A549 (cell line): ENCODE results near the gene PDE10A. TPM values are rescaled to one million over a fixed set of nuclear protein-coding genes. Genes with fewer than 3 reads are reported as not detected.

ENCODE experiments used
- ATAC-seq, 2 experiments: fragments of 200-7000 bp in 1 of 2; fragments of >200 bp in 1 of 2; cut with Nextera tagmentation in 1 of 2; cut with Tn5 transposase in 1 of 2; 3 replicates each; pipeline versions ENCODE4 v1.8.0 to v1.9.1; 2018 to 2020; ENCODE audit warnings: mild to moderate bottlenecking in 1 of 2, moderate library complexity in 1 of 2
- CTCF ChIA-PET: fragments of 300-600 bp; sonication (Branson Sonifier 250); formaldehyde crosslinking; extraction: SDS; loops from one replicate; lab custom pipeline; 2021; ENCODE audit warnings: antibody characterized with exemption, inconsistent platforms; lab: Yijun Ruan, JAX
- POLR2A ChIA-PET: fragments of 350-600 bp; formaldehyde crosslinking; extraction: SDS; loops from one replicate; lab custom pipeline; 2021; ENCODE audit warnings: antibody characterized with exemption, inconsistent platforms; lab: Yijun Ruan, JAX
- DNase-seq, 2 experiments: peaks; one replicate each; pipeline versions ENCODE4 v3.0.0 to v3.0.0-alpha.2; 2011 to 2016; ENCODE audit warnings: low read depth in 1 of 2, low spot score in 1 of 2
- FAIRE-seq: peaks from 2 replicates; lab custom pipeline; 2011; peaks lifted over from hg19 to GRCh38; lab: Jason Lieb, UNC
- H3K27ac ChIP-seq, 2 experiments: fragments of >200 bp; sonication (Bioruptor Twin); formaldehyde crosslinking; 3 replicates each; pipeline ENCODE4 v1.5.1; 2016 to 2017
- H3K4me1 ChIP-seq: fragments of >200 bp; sonication (Bioruptor Twin); formaldehyde crosslinking; 3 replicates; pipeline ENCODE4 v1.6.1; 2016
- H3K4me2 ChIP-seq: fragments of >200 bp; sonication (Bioruptor Twin); formaldehyde crosslinking; 3 replicates; pipeline ENCODE4 v1.6.1; 2016
- H3K4me3 ChIP-seq: fragments of >200 bp; sonication (Bioruptor Twin); formaldehyde crosslinking; 3 replicates; pipeline ENCODE4 v1.5.1; 2016
- H3K9me3 ChIP-seq: fragments of >200 bp; sonication (Bioruptor Twin); formaldehyde crosslinking; 3 replicates; pipeline ENCODE4 v1.6.1; 2016
- BCL3 ChIP-seq: fragments of >200 bp; sonication (Bioruptor Twin); formaldehyde crosslinking; IDR thresholded peaks from 3 replicates; pipeline ENCODE4 v1.6.1; 2016
- EHF ChIP-seq: fragments of 250-450 bp; sonication (Bioruptor Pico); IDR thresholded peaks from 2 replicates; pipeline ENCODE4 v1.5.0; 2020; ENCODE audit warnings: mild to moderate bottlenecking
- EHMT2 ChIP-seq: fragments of 200-600 bp; sonication (generic); IDR thresholded peaks from 2 replicates; pipeline ENCODE4 v1.6.1; 2016; ENCODE audit warnings: antibody characterized with exemption, low read depth, mild to moderate bottlenecking, moderate library complexity
- ELK1 ChIP-seq: fragments of 150-350 bp; IDR thresholded peaks from 2 replicates; pipeline ENCODE4 v1.6.1; 2014; ENCODE audit warnings: low read depth, mild to moderate bottlenecking, low read length
- EP300 ChIP-seq, 2 experiments: fragments of >200 bp; sonication (Bioruptor Twin); formaldehyde crosslinking; IDR thresholded peaks; 2 replicates in 1 of 2; 3 replicates in 1 of 2; pipeline ENCODE4 v1.6.1; 2016 to 2017
- FOSB ChIP-seq: fragments of 250-450 bp; sonication (Bioruptor Pico); IDR thresholded peaks from 2 replicates; pipeline ENCODE4 v1.5.0; 2020; ENCODE audit warnings: mild to moderate bottlenecking, moderate library complexity
- FOSL2 ChIP-seq, 2 experiments: fragments of 450-650 bp in 1 of 2; fragments of >200 bp in 1 of 2; sonication (Bioruptor Twin) in 1 of 2; formaldehyde crosslinking; IDR thresholded peaks; 2 replicates each; pipeline versions ENCODE4 v1.5.0 to v1.6.1; 2016 to 2020; ENCODE audit warnings: mild to moderate bottlenecking in 1 of 2, moderate library complexity in 1 of 2
- FOXS1 ChIP-seq: fragments of 250-450 bp; sonication (Bioruptor Pico); IDR thresholded peaks from 2 replicates; pipeline ENCODE4 v1.5.0; 2020; ENCODE audit warnings: mild to moderate bottlenecking, moderate library complexity
- HDAC2 ChIP-seq: fragments of 200-600 bp; sonication (generic); IDR thresholded peaks from 2 replicates; pipeline ENCODE4 v1.6.1; 2016
- HEYL ChIP-seq: fragments of 250-450 bp; sonication (Bioruptor Pico); IDR thresholded peaks from 2 replicates; pipeline ENCODE4 v1.8.0; 2021; ENCODE audit warnings: mild to moderate bottlenecking, moderate library complexity
- HOXA7 ChIP-seq: fragments of 250-450 bp; sonication (Bioruptor Pico); IDR thresholded peaks from 2 replicates; pipeline ENCODE4 v1.5.0; 2020; ENCODE audit warnings: mild to moderate bottlenecking, moderate library complexity
- JUNB ChIP-seq: fragments of >200 bp; sonication (Bioruptor Twin); formaldehyde crosslinking; IDR thresholded peaks from 2 replicates; pipeline ENCODE4 v1.6.1; 2016
- KDM1A ChIP-seq: fragments of 200-600 bp; sonication (generic); IDR thresholded peaks from 2 replicates; pipeline ENCODE4 v1.6.1; 2016; ENCODE audit warnings: low read depth, mild to moderate bottlenecking
- MAFK ChIP-seq: fragments of 450-650 bp; IDR thresholded peaks from 2 replicates; pipeline ENCODE4 v1.6.1; 2014; ENCODE audit not compliant: partially characterized antibody
- MAZ ChIP-seq: fragments of 150-350 bp; IDR thresholded peaks from 2 replicates; pipeline ENCODE4 v1.6.1; 2014; ENCODE audit warnings: antibody characterized with exemption, low read depth, low read length, borderline replicate concordance
- NFE2L2 ChIP-seq: fragments of 150-350 bp; conservative IDR thresholded peaks from 2 replicates; pipeline ENCODE4 v1.6.1; 2014; ENCODE audit warnings: low read length
- NPAS2 ChIP-seq: fragments of 250-450 bp; sonication (Bioruptor Pico); IDR thresholded peaks from 2 replicates; pipeline ENCODE4 v1.8.0; 2022; ENCODE audit warnings: mild to moderate bottlenecking, moderate library complexity, borderline replicate concordance
- PBX3 ChIP-seq: IDR thresholded peaks from 2 replicates; pipeline ENCODE4 v1.6.1; 2012
- POLR2AphosphoS2 ChIP-seq: conservative IDR thresholded peaks from 2 replicates; pipeline ENCODE4 v1.6.1; 2012; ENCODE audit warnings: low read length, improper control_type of control experiment, inconsistent platforms
- RCOR1 ChIP-seq: fragments of 150-350 bp; IDR thresholded peaks from 2 replicates; pipeline ENCODE4 v1.6.1; 2014; ENCODE audit warnings: antibody characterized with exemption, low read length, low read depth
- RFX5 ChIP-seq: fragments of 450-650 bp; IDR thresholded peaks from 2 replicates; pipeline ENCODE4 v1.7.1; 2014; ENCODE audit warnings: antibody characterized with exemption, mild to moderate bottlenecking, moderate library complexity
- TP53 ChIP-seq: fragments of 250-450 bp; sonication (Bioruptor Pico); IDR thresholded peaks from 2 replicates; pipeline ENCODE4 v1.5.0; 2021; ENCODE audit warnings: mild to moderate bottlenecking, moderate library complexity
- ZNF302 ChIP-seq: fragments of 250-450 bp; sonication (Bioruptor Pico); IDR thresholded peaks from 2 replicates; pipeline ENCODE4 v1.9.0; 2021; ENCODE audit warnings: inconsistent platforms, mild to moderate bottlenecking, moderate library complexity
- ZSCAN20 ChIP-seq: fragments of 250-450 bp; sonication (Bioruptor Pico); IDR thresholded peaks from 2 replicates; pipeline ENCODE4 v1.8.0; 2022; ENCODE audit warnings: mild to moderate bottlenecking, moderate library complexity
- WGBS: methylation state at CpG from one replicate; pipeline ENCODE4 v1.1.6; 2017; ENCODE audit errors: missing lambda C conversion rate; 5-methylcytosine and 5-hydroxymethylcytosine counted together
- polyA plus RNA-seq, 4 experiments: library from polyadenylated mRNA; depleted of rRNA in 3 of 4; stranded (reverse); fragments of >200 nt; fragmentation: RNase III in 1 of 4; extraction: RNeasy Plus Mini Kit Qiagen cat#74134 plus additional on column Dnase treatment in 1 of 4; gene quantifications; 2 replicates in 3 of 4; 3 replicates in 1 of 4; pipeline ENCODE4 v1.2.3, GENCODE V29; 2011 to 2017
- TF ChIP-seq, protein P1 (sequence below): fragments of 250-450 bp; sonication (Bioruptor Pico); IDR thresholded peaks from 2 replicates; pipeline ENCODE4 v1.5.0; 2020; ENCODE audit warnings: low read depth, mild to moderate bottlenecking, moderate library complexity
- TF ChIP-seq, protein P2 (sequence below): fragments of >200 bp; sonication (Bioruptor Twin); formaldehyde crosslinking; IDR thresholded peaks from 3 replicates; pipeline ENCODE4 v1.5.1; 2016
- TF ChIP-seq, protein P3 (sequence below): fragments of 450-650 bp; IDR thresholded peaks from 2 replicates; pipeline ENCODE4 v1.6.1; 2014; ENCODE audit warnings: antibody characterized with exemption

PDE10A gene
- polyA plus RNA-seq, 2 of the 4 experiments (the other 2 are of a cell fraction) = 44.9 to 92.5 TPM

DNA sequence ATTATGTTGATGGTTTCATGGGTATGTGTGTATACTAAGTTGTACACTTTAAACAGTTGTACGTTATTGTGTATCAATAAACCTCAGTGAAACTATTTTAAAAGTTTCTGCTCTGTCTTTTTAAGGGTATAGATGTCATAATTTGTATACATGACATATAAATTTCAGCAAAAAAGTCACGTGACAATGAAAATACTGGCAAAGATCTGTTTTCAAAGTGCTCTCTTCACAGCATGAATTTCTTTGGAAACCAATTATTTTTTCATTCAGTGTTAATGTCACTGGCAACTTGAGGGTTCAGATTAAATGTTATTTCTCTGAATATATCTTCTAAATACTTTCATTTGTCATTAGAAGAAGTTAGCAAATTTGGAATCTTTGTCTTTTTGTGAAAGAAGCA, 261.9 kb downstream of the PDE10A start:
- ChIA-PET POLR2A (no interaction called here), CTCF (no interaction called here)
- Histone ChIP-seq H3K4me2 (no peak overlapping the region), H3K4me1 (no peaks in the 10 kb centered on the region), H3K27ac (no peak overlapping the region), H3K9me3 (no peaks in the 10 kb centered on the region), H3K4me3 (no peak overlapping the region)
- no peak for FAIRE-seq
- no peak for DNase-seq
- 83% methylated on average over 2 of the region's 2 CpGs for WGBS
- no peak for ATAC-seq
- TF ChIP-seq KDM1A (no peak), EHF (CRISPR knock-in tag) (no peak), PBX3 (no peak), ZSCAN20 (no peak), EHMT2 (no peak), FOSL2 (IDR thresholded peaks at IDR 0.05) (no peak), FOSL2 (CRISPR knock-in tag; IDR thresholded peaks at IDR 0.05) (no peak), TP53 (CRISPR knock-in tag) (no peak), HDAC2 (no peak), NFE2L2 (no peak), EP300 (IDR thresholded peaks at IDR 0.05) (no peak), RCOR1 (no peak), RFX5 (no peak), FOSB (no peak), HOXA7 (CRISPR knock-in tag) (no peak), POLR2AphosphoS2 (no peak), HEYL (CRISPR knock-in tag) (no peak), ZNF302 (CRISPR knock-in tag) (no peak), JUNB (no peak)
- TF ChIP-seq, protein P1, sequence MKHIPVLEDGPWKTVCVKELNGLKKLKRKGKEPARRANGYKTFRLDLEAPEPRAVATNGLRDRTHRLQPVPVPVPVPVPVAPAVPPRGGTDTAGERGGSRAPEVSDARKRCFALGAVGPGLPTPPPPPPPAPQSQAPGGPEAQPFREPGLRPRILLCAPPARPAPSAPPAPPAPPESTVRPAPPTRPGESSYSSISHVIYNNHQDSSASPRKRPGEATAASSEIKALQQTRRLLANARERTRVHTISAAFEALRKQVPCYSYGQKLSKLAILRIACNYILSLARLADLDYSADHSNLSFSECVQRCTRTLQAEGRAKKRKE = no peak

DNA sequence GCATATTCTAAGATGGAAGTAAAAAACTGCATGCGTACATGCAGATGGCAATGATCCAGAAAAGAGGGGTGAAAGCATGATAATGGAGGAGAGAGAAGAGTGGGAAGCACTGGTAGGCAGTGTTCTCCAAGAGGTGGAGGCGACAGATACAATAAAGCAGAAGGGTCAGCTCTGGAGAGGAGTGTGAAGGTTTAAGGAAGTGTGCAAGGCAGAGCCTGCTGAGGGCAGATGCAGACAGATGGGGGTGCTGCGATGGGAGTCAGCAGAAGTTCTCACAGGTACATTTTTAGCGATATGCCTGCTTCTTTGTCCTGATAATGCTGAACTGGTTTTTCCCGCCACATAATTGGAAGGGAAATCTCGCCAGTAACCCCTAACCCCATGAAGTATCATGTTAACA, 272.6 kb downstream of the PDE10A start:
- no peak for DNase-seq
- ChIA-PET POLR2A (no interaction called here), CTCF (no interaction called here)
- 94% methylated on average over 6 of the region's 6 CpGs for WGBS
- Histone ChIP-seq H3K4me1 (no peaks in the 10 kb centered on the region), H3K4me3 (no peak overlapping the region), H3K9me3 (no peaks in the 10 kb centered on the region), H3K27ac (no peak overlapping the region), H3K4me2 (no peak overlapping the region)
- TF ChIP-seq KDM1A = no peak
- TF ChIP-seq ELK1 = no peak
- TF ChIP-seq RCOR1 = no peak
- no peak for TF ChIP-seq FOXS1 (CRISPR knock-in tag)
- TF ChIP-seq MAFK = no peak
- TF ChIP-seq MAZ = no peak
- TF ChIP-seq NPAS2 (CRISPR knock-in tag) = no peak
- TF ChIP-seq, protein P2, sequence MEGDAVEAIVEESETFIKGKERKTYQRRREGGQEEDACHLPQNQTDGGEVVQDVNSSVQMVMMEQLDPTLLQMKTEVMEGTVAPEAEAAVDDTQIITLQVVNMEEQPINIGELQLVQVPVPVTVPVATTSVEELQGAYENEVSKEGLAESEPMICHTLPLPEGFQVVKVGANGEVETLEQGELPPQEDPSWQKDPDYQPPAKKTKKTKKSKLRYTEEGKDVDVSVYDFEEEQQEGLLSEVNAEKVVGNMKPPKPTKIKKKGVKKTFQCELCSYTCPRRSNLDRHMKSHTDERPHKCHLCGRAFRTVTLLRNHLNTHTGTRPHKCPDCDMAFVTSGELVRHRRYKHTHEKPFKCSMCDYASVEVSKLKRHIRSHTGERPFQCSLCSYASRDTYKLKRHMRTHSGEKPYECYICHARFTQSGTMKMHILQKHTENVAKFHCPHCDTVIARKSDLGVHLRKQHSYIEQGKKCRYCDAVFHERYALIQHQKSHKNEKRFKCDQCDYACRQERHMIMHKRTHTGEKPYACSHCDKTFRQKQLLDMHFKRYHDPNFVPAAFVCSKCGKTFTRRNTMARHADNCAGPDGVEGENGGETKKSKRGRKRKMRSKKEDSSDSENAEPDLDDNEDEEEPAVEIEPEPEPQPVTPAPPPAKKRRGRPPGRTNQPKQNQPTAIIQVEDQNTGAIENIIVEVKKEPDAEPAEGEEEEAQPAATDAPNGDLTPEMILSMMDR = no peak
- TF ChIP-seq, protein P1 = no peak
- TF ChIP-seq BCL3 = no peak
- TF ChIP-seq, protein P3, sequence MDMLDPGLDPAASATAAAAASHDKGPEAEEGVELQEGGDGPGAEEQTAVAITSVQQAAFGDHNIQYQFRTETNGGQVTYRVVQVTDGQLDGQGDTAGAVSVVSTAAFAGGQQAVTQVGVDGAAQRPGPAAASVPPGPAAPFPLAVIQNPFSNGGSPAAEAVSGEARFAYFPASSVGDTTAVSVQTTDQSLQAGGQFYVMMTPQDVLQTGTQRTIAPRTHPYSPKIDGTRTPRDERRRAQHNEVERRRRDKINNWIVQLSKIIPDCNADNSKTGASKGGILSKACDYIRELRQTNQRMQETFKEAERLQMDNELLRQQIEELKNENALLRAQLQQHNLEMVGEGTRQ = no peak
- TF ChIP-seq EHMT2 = no peak
- FAIRE-seq = no peak
- ATAC-seq = no peak
